Upper lobe of left lung (tissue), 6 donors: ENCODE measurements around the gene ALDH3B1. TPM values are rescaled to one million over a fixed set of nuclear protein-coding genes. Genes with fewer than 3 reads are reported as not detected.
A peak's percentile ranks its signal among the peaks of the same experiment; 100 is the strongest.

Experiments
- ATAC-seq, 2 donors: fragments of 200-7000 bp; cut with Tn5 transposase; one replicate each; pipeline ENCODE4 v1.9.1; 2022; ENCODE audit warnings: mild to moderate bottlenecking in 2 of 2, moderate library complexity in 2 of 2; ENCODE audit not compliant: low FRiP score in 2 of 2
- DNase-seq, 2 donors: peaks; one replicate each; pipeline ENCODE4 v3.0.0-alpha.2; 2019 to 2020
- H3K27ac ChIP-seq, 4 donors: fragments of 200-600 bp; sonication (generic); one replicate each; pipeline ENCODE4 v1.5.1; 2016 to 2019
- H3K27me3 ChIP-seq, 4 donors: fragments of 200-600 bp; sonication (generic); one replicate each; pipeline ENCODE4 v1.5.1; 2017 to 2019
- H3K36me3 ChIP-seq, 4 donors: fragments of 200-600 bp; sonication (generic); one replicate each; pipeline ENCODE4 v1.5.1; 2016 to 2019
- H3K4me1 ChIP-seq, 4 donors: fragments of 200-600 bp; sonication (generic); one replicate each; pipeline ENCODE4 v1.5.1; 2018 to 2019
- H3K4me3 ChIP-seq, 4 donors: fragments of 200-600 bp; sonication (generic); one replicate each; pipeline ENCODE4 v1.5.1; 2017 to 2019; ENCODE audit warnings: mild to moderate bottlenecking in 2 of 4, moderate library complexity in 1 of 4
- H3K9me3 ChIP-seq, 4 donors: fragments of 200-600 bp; sonication (generic); one replicate each; pipeline ENCODE4 v1.5.1; 2018 to 2019
- EP300 ChIP-seq, 4 donors: sonication (generic); formaldehyde crosslinking; IDR thresholded peaks; one replicate each; pipeline ENCODE4 v1.5.1; 2017; ENCODE audit warnings: antibody characterized with exemption in 4 of 4, control low read depth in 2 of 4
- POLR2A ChIP-seq, 4 donors: fragments of 450-650 bp; IDR thresholded peaks; one replicate each; pipeline ENCODE4 v1.5.1; 2016 to 2017; ENCODE audit warnings: antibody characterized with exemption in 4 of 4, mild to moderate bottlenecking in 2 of 4
- POLR2AphosphoS5 ChIP-seq, 2 donors: sonication (generic); formaldehyde crosslinking; IDR thresholded peaks; one replicate each; pipeline ENCODE4 v1.5.1; 2017; ENCODE audit warnings: antibody characterized with exemption in 2 of 2
- WGBS, 2 donors: methylation state at CpG; one replicate each; pipeline ENCODE4 v1.1.5; 2017 to 2018; 5-methylcytosine and 5-hydroxymethylcytosine counted together
- total RNA-seq, 6 donors: library from RNA; depleted of rRNA in 4 of 6; stranded (reverse); fragments of >200 nt in 4 of 6; gene quantifications; one replicate each; pipeline versions ENCODE4 v1.1.0 to v1.2.1, GENCODE V29; 2016 to 2021
- TF ChIP-seq, protein P1 (sequence below), 6 experiments: fragments of 450-650 bp in 4 of 6; fragments of 200-600 bp in 2 of 6; sonication (generic) in 2 of 6; IDR thresholded peaks; one replicate each; pipeline ENCODE4 v1.5.1; 2016 to 2019; ENCODE audit warnings: antibody characterized with exemption in 6 of 6
- donor health status: DM: no; HTN: no; CAD: no; lungs with moderate emphysema.
- donor health status: DM: no; HTN: yes; CAD: no; lungs with severe emphysema.

The ALDH3B1 gene
- total RNA-seq, 6 donors from 2014 or later = 107 to 229 (median 185) TPM

DNA sequence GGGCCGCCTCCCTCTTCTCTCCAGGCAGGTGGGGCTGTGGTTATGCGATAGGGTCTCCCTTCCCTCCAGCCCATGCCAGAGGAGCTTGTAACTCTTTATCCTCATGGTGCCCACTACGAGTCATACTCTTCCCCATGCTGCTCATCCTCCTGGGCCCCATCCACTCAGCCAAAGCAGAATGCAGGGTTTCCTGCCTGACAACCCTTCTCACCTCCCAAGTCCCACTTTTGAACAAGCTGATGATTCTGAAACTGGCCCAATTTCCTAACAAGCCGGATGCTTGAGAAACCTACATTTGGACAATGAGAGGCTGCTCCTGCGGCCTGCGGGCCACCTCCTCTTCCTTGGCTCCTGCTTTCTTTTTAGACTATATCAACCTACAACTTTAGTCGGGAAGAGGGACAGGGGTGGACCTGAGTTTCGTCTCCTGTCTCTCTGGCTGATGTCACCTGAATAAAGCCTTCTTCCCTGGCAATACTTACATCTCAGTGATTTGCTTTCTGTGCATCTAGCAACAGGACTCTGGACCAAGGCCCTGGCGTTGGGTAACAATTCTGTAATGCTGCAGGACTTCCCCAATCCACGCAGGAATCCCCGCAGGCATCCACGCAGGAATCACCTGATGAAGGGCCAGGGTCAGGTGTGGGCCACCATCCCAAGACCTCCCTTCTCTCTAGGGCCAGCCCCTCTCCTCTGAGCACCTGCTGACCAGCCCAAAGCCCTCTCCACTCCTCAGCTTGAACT is 18.8 kb downstream of the ALDH3B1 start:
- peak overlapping the region in 1 of 4 donors; percentile 92 for H3K27ac ChIP-seq
- WGBS, 2 donors = 67 to 89% methylated on average over 11 to 12 of the region's 12 CpGs
- no peaks in the 10 kb centered on the region for H3K9me3 ChIP-seq
- H3K4me1 ChIP-seq = peaks cover 14 to 40% (median 22%) of the 10 kb centered on the region in 4 donors
- no peak for TF ChIP-seq EP300 (IDR thresholded peaks at IDR 0.05)
- TF ChIP-seq POLR2AphosphoS5 (IDR thresholded peaks at IDR 0.05) = no peak
- no peak for TF ChIP-seq POLR2A (IDR thresholded peaks at IDR 0.05)
- TF ChIP-seq, protein P1, sequence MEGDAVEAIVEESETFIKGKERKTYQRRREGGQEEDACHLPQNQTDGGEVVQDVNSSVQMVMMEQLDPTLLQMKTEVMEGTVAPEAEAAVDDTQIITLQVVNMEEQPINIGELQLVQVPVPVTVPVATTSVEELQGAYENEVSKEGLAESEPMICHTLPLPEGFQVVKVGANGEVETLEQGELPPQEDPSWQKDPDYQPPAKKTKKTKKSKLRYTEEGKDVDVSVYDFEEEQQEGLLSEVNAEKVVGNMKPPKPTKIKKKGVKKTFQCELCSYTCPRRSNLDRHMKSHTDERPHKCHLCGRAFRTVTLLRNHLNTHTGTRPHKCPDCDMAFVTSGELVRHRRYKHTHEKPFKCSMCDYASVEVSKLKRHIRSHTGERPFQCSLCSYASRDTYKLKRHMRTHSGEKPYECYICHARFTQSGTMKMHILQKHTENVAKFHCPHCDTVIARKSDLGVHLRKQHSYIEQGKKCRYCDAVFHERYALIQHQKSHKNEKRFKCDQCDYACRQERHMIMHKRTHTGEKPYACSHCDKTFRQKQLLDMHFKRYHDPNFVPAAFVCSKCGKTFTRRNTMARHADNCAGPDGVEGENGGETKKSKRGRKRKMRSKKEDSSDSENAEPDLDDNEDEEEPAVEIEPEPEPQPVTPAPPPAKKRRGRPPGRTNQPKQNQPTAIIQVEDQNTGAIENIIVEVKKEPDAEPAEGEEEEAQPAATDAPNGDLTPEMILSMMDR (IDR thresholded peaks at IDR 0.05) = no peak
- H3K36me3 ChIP-seq = peaks cover 0 to 56% (median 31%) of the 10 kb centered on the region in 4 donors
- no peak for DNase-seq
- ATAC-seq = no peak
- H3K27me3 ChIP-seq = no peaks in the 10 kb centered on the region
- no peak overlapping the region for H3K4me3 ChIP-seq

DNA sequence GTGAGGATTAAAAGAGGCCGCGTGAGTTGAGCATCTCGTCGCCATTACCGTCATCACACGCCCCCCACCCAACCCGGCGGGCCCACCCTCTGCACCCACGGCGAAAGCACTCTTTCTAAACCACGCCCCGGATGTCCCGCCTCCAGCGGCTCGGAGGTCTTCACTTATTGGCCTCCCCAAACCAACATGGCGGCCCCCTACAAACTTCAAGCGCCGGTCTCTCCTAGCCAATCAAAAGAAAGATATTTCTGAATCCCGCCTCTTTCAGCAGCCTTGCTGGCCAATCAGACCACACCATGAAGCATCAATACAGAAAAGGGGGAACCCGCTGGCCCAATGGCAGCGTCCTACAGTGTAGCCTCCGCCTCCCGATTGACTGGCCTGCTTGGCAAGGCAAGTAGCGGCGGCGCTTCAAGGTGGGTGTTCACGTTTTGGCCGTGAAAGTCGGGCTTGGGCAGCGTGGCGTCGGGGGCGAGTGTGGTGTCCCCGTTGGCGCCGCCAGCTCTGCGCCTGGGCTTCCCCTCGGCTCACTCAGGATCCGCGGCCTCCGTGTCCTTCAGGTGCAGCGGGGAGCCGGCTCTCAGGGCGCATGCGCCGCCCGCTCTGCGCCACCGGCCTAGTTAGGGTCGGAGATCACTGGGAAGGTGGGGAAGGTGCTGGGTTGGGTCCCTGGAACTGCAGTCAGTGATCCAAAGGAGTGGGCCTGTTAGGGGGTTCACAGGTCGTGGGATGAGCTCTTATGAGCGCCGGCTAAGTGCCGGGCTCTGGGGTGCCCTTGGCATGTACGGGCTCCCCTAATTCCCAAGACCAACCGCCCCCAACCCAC is 20.4 kb downstream of the ALDH3B1 start, which contains the start of gene NDUFS8:
TSS of gene NDUFS8 (plus strand) at position 364 of the 826 bp plus-strand sequence. CDS start 1,471 bp downstream, outside the sequence.
- peaks cover 0 to 46% (median 26%) of the 10 kb centered on the region in 4 donors for H3K36me3 ChIP-seq

DNA sequence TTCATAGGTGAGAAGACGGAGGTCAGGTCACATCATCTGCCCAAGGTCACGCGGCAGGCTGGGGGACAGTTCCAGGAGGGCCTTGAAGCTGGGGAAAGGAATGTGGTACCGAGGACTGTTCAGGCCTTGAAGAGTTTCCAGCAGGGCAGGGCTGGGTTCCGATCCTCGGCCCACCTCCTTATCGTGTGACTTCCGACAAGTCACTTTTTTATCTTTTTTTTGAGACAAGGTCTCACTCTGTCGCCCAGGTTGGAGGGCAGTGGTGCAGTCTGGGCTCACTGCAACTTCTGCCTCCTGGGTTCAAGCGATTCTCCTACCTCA is 21.0 kb downstream of the ALDH3B1 start:
- TF ChIP-seq, protein P1 (IDR thresholded peaks at IDR 0.05) = no peak
- TF ChIP-seq POLR2AphosphoS5 (IDR thresholded peaks at IDR 0.05) (no peak), POLR2A (IDR thresholded peaks at IDR 0.05) (no peak), EP300 (IDR thresholded peaks at IDR 0.05) (no peak)
- H3K9me3 ChIP-seq = no peaks in the 10 kb centered on the region

More for the DNA sequence above, 20.4 kb downstream of the ALDH3B1 start, which contains the start of gene NDUFS8:
- peaks cover 14 to 45% (median 22%) of the 10 kb centered on the region in 4 donors for H3K4me1 ChIP-seq
- TF ChIP-seq POLR2AphosphoS5 (IDR thresholded peaks at IDR 0.05) = peak; percentile 61 to 78
- no peak for TF ChIP-seq EP300 (IDR thresholded peaks at IDR 0.05)
- TF ChIP-seq POLR2A (IDR thresholded peaks at IDR 0.05) = peak in 3 of 4 donors; percentile 55 to 77 (median 58)
- TF ChIP-seq, protein P1 (IDR thresholded peaks at IDR 0.05) = peak in 1 of 6 experiments; percentile 12
- peak within 1 kb of the TSS; percentile 70 to 90 (median 85) for H3K4me3 ChIP-seq
- WGBS, 2 donors = 0% methylated on average over 21 to 55 of the region's 56 CpGs
- ATAC-seq = peak; percentile 96 to 97
- H3K9me3 ChIP-seq = no peaks in the 10 kb centered on the region
- no peaks in the 10 kb centered on the region for H3K27me3 ChIP-seq
- peak within 1 kb of the TSS; percentile 86 to 92 (median 90) for H3K27ac ChIP-seq
- peak; percentile 94 to 98 for DNase-seq

DNA sequence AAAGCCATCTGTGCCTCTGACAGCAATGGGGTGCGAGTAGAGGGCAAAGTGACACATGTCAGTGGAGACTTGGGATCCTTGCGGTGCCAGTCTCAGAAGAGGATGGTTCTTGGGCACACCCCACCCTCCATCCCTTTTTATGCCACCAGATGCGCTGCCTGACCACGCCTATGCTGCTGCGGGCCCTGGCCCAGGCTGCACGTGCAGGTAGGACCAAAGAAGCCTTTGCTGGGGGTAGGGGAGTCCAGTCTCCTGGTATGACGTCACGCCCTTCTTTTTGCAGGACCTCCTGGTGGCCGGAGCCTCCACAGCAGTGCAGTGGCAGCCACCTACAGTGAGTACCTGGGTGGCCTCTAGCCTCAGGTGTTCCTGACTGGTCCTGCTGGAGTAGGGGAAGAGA is 21.9 kb downstream of the ALDH3B1 start:
- Histone ChIP-seq H3K27ac (peak overlapping the region in 2 of 4 donors; percentile 1 to 4), H3K4me1 (peaks cover 25 to 59% (median 34%) of the 10 kb centered on the region in 4 donors), H3K4me3 (no peak overlapping the region), H3K27me3 (no peaks in the 10 kb centered on the region), H3K9me3 (no peaks in the 10 kb centered on the region), H3K36me3 (peaks cover 0 to 34% (median 18%) of the 10 kb centered on the region in 4 donors)
- WGBS, 2 donors = 89% methylated on average over 7 to 8 of the region's 9 CpGs
- no peak for ATAC-seq
- TF ChIP-seq, protein P1 (IDR thresholded peaks at IDR 0.05) = no peak
- TF ChIP-seq POLR2A (IDR thresholded peaks at IDR 0.05) (no peak), EP300 (IDR thresholded peaks at IDR 0.05) (no peak), POLR2AphosphoS5 (IDR thresholded peaks at IDR 0.05) (no peak)
- peak in 1 of 2 donors; percentile 61 for DNase-seq

More for the DNA sequence above, 21.0 kb downstream of the ALDH3B1 start:
- ATAC-seq = peak; percentile 26 to 28
- Histone ChIP-seq H3K36me3 (peaks cover 0 to 40% (median 22%) of the 10 kb centered on the region in 4 donors), H3K4me1 (peaks cover 16 to 50% (median 25%) of the 10 kb centered on the region in 4 donors), H3K27ac (peak overlapping the region; percentile 86 to 92 (median 90)), H3K27me3 (no peaks in the 10 kb centered on the region), H3K4me3 (peak overlapping the region; percentile 70 to 90 (median 85))
- 16 to 18% methylated on average over 8 to 10 of the region's 10 CpGs for WGBS, 2 donors
- DNase-seq = no peak
